SHP77 treated with DMSO at 0.1 percent for 48 hours (cell line): Measurements from ENCODE around the gene GNE.
"Not testable (repeated sequence)": the region's sequence is repeated elsewhere in the genome, so short reads cannot be mapped to it uniquely, and the experiment has no call there.

Experiments
- DNase-seq: peaks from one replicate; lab custom pipeline; 2025; lab: John Stamatoyannopoulos, UW

GNE gene, protein sequence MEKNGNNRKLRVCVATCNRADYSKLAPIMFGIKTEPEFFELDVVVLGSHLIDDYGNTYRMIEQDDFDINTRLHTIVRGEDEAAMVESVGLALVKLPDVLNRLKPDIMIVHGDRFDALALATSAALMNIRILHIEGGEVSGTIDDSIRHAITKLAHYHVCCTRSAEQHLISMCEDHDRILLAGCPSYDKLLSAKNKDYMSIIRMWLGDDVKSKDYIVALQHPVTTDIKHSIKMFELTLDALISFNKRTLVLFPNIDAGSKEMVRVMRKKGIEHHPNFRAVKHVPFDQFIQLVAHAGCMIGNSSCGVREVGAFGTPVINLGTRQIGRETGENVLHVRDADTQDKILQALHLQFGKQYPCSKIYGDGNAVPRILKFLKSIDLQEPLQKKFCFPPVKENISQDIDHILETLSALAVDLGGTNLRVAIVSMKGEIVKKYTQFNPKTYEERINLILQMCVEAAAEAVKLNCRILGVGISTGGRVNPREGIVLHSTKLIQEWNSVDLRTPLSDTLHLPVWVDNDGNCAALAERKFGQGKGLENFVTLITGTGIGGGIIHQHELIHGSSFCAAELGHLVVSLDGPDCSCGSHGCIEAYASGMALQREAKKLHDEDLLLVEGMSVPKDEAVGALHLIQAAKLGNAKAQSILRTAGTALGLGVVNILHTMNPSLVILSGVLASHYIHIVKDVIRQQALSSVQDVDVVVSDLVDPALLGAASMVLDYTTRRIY

GRCh38 chr9:36258208-36258995 lies at the start of gene GNE:
TSS of gene GNE (minus strand) at chr9:36258448. CDS start at chr9:36249355, 9,093 bp downstream.
- no peak for DNase-seq

DNA sequence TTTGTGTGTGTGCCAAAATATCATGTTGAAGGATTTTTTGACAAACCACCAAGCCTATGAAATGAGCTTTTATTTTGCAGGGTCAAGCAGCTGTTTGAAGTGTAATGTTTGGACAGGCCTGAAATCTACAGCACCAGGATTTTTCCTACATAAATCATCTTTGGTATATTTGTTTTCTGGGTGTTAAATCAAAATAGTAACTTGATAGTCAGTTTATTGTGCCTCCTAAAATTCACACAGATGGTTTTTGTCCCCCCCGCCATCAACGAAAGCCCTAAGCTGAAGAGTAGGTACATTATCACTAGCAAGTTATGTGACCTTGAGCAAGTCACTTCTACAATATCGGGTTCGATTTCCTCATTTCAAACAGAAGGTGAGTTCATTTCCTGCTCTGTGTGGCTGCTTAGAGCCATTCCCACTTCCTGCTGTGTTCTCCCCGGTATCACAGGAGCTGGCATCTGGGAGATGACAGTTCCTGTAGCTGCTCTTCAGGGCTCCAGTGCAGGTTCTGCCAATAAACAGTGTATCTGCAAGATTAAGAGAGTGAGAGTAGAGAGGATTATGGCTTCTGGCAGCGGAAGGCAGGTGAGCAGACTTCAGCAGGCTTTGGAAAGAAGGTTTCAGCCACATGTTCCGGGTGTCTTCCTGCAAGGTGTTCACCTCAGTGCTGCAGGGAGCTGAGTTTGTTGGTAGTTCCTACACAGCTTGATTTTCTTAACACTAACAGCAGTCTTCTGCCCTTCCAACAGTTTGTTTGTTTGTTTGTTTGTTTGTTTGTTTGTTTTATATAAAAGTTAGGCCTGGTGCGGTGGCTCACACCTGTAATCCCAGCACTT lies 48.4 kb upstream of the GNE start:
- DNase-seq = no peak

GRCh38 chr9:36304366-36304765 lies 46.1 kb upstream of the GNE start:
- not testable (repeated sequence) for DNase-seq

- no peak for DNase-seq
Measured at GRCh38 chr9:36301227-36301626, 43.0 kb upstream of the GNE start.

GRCh38 chr9:36298566-36298965 lies 40.3 kb upstream of the GNE start:
- DNase-seq = no peak

- DNase-seq = no peak
Measured at GRCh38 chr9:36297798-36298197, 39.5 kb upstream of the GNE start.

- not testable (repeated sequence) for DNase-seq
Measured at GRCh38 chr9:36294996-36295395, 36.7 kb upstream of the GNE start.

DNA sequence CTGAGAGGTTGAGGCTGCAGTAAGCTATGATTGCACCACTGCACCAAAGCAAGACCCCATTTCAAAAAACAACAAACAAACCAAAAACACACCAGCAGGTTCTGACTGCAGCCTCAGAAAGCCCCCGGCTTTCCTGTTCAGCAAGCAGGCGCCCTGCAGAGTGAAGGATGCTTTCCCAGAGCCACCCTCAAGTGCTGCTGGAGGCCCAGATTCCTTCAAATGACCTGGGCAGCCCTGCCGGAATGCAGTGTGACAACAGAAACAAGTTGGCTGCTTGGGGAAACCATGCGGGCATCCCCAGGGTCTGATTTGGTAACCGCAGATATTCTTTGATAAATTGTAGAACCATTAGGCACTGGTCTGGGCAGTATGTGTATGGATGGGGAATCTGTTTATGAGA lies 35.7 kb upstream of the GNE start:
- DNase-seq = no peak

DNA sequence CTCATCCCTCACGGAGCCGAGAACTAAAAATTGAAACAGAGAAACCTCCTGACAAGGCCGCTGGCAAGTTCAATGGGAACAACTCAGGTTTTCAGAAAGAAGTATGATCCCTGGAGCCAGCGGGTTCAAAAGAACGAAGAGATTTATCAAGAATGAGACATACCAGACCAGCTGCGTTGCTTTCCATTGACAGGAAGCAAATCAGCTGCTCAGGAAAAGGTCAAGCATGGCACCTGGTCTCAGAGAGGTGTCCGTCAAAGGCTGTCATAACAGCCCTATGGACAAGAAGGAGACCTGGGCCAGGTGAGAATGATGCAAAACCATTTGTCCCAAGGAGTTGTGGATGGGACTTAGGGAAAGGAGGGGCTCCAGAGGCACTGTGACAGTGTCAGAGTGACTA lies 34.9 kb upstream of the GNE start:
- DNase-seq = no peak

DNA sequence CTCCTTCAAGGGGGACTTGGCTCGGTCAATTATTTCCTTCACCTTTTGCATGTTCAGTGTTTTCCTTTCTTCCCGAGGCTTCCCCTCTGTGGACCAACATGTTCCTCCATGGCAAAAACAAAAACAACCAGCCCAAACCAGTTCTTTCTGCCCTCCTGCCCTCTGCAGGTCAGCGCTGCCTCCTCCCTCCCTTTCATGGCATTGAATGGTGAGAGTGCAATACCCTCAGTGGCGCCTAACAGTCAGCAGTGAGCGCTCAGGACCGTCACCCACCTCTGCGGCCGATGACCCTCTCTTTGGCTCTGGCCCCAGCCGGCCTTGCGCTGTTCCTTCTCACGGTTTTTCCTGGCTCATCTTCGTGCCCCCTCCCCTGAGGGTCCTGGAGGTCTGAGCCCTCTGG lies 34.4 kb upstream of the GNE start:
- no peak for DNase-seq

- no peak for DNase-seq
Measured at GRCh38 chr9:36290996-36291395, 32.7 kb upstream of the GNE start.

GRCh38 chr9:36289836-36290435 lies 31.7 kb upstream of the GNE start:
- no peak for DNase-seq

GRCh38 chr9:36288070-36288469 lies 29.8 kb upstream of the GNE start:
- no peak for DNase-seq

GRCh38 chr9:36286388-36286787 lies 28.1 kb upstream of the GNE start:
- DNase-seq = no peak

GRCh38 chr9:36284226-36284625 lies 26.0 kb upstream of the GNE start:
- no peak for DNase-seq

DNA sequence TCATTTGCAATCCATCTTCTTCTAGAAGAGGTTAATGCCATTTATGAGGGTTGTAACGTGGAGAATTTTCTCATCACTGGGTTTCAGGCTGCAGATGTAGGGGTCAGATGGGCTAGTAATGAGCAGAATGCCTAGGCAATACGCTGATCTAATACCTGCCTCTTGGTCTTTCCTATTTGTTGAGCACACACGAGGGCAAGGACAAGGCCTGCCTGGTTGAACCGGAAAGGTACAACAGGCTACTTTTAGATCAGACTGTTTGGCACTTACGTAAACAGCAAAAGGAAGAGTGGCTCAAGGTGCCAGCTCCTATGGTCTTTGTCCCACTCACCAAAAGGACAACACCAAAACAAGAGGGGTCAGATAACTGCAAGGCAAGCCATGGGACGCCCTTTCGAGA lies 24.0 kb upstream of the GNE start:
- DNase-seq = no peak

DNA sequence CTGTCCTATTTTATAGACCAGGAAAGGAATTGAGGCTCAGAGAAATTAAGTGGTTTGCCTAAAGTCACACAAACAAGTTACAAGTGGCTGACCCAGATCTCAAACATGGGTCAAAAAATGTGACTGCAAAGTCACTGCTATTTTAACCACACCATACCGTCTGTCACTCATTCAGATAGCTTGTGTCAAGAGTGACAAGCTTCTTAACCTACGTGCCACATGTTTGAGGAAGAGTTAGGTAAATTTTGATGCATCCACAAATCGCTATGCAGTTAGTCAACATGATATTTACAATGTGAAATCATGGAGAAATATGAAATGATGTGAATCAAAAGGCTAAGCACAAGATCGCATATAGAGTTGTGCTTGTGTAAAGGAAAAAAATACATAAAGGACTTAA lies 22.7 kb upstream of the GNE start:
- no peak for DNase-seq

- DNase-seq = no peak
Measured at GRCh38 chr9:36278243-36278642, 20.0 kb upstream of the GNE start.

DNA sequence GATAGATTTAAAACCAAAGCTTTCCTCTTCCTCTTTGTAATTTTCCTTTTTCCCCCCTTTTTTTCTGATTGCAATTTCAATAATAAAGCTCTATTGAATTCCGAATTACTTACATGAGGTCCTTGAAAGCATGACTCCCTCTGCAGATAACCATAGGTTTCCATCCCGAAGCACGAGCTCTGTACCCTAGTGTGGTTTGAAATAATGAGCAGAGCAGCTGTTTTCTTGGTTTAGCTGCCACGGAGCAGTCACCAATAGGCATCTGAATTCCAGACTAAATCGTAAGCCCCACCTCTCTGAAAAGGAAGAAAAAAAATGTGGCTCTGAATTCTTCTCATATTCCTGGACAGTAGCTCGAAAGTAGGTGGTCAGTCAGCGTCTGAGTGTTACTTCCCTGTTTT lies 18.5 kb upstream of the GNE start:
- DNase-seq = no peak

- DNase-seq = no peak
Measured at GRCh38 chr9:36276254-36276653, 18.0 kb upstream of the GNE start.

DNA sequence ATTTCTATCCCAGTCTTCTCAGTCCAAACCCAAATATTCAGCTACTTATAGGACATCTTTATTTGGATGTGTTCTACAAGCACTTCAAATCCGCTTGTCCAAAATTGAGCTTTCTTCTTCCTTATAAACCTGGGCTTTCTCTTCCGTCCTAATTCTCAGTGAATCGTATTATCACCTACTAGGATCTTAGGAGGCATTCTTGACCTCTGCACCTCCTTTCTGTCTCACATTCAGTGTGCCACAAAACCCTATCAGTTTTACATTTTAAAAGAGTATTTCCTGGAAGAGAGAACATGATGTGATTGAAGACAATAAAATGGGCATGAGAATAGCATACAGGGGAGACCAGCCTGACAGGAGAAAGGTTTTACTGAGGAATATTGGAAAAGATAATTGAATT lies 16.8 kb upstream of the GNE start:
- DNase-seq = no peak
